ENCODE measurements around the gene AUNIP.
A peak's percentile ranks its signal among the peaks of the same experiment; 100 is the strongest.

AUNIP gene

DNA sequence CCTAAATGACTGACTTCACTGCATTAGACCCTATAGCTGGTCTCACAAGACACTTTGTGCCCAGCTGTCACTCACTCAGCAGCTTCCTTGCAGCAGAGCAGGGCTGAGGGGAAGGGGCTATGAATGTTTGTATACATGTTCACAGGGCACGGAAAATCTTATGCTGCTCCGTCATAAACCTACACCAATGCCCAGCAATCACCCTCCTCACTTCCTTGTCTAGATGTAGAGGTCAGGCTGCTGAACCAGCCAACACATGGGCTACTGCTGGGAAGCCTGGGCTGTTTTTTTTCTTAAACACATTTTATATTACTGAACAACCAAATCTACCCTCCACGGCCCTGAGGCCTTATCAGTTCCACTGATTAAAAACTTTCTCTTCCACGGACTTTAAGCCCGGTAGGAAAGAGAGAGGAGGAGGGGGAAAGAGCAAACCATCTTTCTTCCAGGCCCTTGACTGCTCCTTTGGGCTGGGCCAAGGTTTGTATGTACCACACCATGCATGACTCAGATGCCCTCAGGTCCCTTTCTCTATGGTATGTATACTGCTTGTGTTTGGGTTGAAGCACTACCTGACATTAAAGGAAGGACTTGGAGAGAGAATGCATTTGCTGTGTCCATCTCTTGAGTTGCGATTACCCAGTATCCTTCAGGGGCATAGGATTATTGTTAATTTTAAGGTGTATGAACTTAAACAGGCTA lies 26.8 kb downstream of the AUNIP start:
- no peak for DNase-seq (ENCODE audit: low read depth in 2 of 2, low spot score in 1 of 2)

DNA sequence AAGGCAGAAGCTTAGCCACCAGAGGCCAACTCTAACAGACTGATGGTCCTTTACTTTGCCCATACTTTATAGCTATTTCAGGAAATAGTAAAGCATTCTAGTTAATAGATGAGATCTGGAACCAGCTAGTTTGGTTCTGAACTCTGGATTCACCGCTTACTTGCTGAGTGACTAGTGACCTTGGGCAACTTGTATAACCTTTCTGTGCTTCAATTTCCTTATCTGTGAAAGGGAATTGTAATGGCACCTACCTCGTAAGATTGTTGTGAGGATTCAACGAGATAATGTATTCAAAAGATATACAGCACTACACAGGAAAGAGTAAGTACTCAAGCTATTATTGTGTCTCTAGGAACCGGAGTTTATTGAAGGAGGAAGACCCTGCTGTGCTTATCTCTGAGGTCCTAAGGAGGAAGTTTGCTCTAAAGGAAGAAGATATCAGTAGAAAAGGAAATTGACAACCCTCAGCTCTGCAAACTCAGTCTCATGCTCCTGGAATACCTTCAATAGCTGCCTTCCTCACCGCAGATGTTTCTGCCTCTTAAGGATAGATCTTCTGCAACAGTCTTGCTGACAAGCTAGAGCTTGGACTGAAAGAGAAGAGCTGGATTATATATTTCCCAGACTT lies 27.6 kb downstream of the AUNIP start:
- no peak for DNase-seq (ENCODE audit: low read depth in 2 of 2, low spot score in 1 of 2)

DNA sequence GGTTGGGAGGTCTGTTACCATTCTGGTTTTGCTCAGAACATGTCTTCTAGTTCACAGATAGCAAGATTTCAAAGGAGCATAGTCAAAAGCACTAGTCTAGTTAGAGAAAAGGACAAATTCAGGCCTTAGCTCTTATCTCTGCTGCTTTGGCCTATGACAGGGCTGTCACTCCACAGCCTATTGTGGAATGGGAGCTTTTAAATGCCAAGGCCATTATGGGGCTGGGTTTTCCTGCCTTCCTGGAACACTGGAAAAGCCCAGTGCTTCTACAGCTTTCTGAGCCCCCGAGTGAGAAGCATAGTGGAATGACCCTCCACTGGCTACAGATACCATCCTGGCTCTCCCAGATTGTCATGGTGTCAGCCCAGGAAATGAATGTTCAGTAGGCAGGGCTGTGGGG lies 30.2 kb downstream of the AUNIP start:
- DNase-seq (ENCODE audit: low read depth in 2 of 2, low spot score in 1 of 2) = no peak

DNA sequence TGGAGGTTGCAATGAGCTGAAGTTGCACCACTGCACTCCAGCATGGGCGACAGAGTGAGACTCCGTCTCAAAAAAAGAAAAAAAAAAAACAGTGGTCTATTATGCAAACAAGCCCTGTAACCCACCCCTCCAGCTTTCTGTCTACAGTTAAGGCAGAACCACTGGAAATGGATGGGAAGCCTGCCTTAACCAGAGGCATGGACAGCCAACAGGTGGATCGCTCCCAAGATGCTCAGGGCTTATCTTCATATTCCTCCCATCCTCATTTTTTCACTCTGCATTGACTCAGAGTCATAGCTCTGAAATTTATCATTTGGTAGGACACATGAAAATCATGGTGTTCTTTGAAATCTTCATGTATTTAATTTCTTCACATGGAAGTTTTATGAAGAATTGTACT lies 30.8 kb downstream of the AUNIP start:
- no peak for DNase-seq (ENCODE audit: low read depth in 2 of 2, low spot score in 1 of 2)

DNA sequence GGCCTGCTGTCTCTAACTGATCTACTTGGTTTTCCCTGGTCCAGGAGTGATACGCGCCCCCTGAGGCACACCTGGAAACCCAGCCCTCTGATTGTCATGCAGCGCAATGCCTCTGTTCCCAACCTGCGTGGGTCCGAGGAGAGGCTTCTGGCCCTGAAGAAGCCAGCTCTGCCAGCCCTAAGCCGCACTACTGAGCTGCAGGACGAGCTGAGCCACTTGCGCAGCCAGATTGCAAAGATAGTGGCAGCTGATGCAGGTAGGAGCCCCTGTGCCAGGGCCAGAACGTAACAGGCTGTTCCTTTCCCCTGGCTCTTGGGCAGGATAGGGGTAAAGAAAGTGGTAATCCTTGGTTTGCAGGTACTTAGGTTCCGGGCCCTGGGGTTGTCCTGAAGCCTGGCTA lies 32.7 kb downstream of the AUNIP start:
- no peak for DNase-seq (ENCODE audit: low read depth in 2 of 2, low spot score in 1 of 2)

DNA sequence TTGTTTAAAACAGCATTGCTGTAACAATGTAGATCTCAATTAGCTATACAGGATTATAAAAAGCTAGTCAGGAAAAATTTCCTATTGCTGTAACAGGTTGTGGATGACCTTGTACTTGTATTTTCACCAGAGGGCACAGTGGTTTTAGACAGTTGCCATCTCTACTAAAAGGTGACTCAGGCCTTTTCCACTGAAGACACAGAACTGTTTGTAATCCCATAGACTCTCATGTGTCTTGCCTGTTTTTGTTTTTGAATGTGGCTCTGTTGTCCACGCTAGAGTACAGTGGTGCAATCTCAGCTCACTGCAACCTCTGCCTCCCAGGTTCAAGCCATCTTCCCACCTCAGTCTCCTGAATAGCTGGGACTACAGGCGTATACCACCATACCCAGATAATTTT lies 33.7 kb downstream of the AUNIP start:
- DNase-seq (ENCODE audit: low read depth in 2 of 2, low spot score in 1 of 2) = no peak

DNA sequence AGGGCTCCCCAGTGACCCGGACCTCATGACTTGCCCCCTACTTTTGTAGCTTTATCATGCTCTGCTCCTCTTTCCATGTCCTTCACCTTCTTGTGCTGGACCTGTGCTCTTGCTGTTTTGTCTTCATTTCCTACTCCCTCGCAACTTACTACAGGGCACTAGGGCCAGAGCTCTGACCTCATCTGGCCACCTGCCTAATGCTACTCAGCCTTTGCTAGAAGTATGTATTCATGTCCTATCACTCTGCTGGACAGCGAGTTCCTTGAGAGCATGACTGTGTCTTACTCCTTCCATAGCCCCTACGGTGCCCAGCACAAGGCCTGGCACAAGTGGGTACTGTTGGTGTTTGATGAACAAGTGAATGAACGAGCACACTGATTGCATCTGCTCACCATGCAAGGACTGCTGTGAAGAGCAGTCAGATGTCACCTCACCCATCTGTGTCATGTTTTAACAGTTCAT lies 37.6 kb downstream of the AUNIP start:
- no peak for DNase-seq (ENCODE audit: low read depth in 2 of 2, low spot score in 1 of 2)

DNA sequence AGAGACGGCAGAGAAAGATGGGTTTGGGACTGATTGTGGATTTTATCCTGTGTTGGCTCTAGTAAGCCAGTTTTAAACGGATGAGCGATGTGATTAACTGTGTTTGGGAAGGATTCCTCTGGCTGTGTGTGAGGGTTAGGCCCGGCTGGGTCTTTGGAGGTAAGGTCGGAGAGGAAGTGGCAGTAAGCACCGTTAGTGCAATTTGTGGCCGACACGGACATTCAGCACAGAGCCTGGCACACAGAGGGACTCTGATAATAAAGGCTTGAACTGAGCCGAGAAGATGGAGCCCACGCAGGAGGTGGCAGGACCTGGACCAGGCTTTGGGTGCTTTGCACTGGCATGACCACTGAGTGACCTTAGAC lies 38.2 kb downstream of the AUNIP start:
- DNase-seq (ENCODE audit: low read depth in 2 of 2, low spot score in 1 of 2) = no peak

DNA sequence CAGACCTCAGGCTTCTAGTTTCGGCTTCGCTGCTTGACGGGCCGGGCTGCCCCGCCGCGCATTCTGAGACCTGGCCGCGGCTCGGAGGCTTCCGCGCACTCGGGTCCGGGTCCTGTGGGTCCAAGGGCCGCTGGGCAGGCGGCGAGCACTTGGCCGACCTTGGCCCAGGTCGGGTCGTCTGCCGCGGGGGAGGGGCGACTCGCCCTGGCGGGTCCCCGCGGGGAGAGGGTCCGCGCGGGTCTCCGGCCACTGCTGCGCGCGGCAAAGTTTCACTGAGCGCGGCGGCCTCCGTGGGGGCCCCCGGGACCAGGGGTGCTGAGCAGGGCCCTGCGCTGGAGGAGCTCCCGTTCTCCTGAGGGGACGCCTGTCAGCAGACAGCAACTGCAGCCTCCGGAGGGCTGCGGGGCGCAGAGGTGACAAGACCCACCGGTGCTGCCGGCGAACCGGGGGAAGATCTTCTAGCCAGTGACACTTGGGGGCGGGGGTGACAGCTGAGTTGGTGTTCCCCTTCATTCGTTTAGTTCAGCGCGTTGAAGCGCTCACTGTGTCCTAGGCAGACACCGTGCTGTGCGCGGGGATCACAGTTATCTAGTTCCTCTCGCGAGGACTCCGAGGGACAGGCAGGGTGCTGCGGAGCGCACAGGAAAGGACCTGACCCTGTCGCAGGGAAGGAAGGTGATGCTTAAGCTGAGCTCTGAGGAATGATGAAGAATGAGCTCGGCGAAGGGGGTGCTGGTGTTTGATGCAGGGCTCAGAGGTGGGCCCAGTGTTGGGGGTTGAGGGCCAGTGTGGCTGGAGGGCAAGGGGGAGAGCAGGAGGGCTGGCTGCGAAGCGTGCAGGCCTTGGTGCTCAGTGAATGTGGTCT lies 38.8 kb downstream of the AUNIP start:
- peak; percentile 47 to 48 for DNase-seq (ENCODE audit: low read depth in 2 of 2, low spot score in 1 of 2)

DNA sequence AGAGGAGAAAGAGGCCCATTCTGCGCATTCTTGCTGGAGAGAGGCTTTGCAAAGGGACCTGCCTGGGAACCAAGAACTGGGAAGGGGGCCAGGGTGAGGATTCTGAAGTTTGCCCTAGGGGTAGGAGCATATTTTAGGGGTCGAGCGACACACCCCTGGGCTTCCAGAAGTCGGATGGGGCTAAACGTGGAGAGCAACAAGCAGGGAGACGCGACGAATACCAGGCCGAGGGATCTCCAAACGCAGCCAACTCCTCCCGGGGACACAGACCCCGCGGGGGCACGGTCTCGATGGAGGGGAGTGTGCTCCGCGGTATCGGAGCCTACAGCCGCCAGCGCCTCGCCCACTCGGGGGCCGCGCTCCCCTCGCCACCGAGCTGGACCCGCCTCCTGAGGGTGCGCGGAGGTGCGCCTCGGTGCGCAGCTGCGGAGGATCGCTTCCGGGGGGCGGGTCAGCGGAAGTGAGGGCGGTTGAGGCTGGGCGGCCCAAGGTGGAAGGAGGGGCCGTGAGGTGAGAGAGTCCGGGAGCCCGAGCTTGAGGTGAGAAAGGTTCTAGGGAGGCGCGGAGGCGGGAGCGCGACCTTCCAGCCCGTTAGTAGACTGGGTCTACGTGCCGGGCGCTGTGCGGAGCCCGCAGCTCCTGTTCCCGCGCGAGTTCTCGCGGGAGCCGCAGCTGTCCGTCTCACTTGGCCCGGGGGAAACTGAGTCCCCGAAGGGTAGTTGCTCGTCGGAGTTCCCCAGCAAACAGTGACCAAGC lies 39.6 kb downstream of the AUNIP start, which contains the start of gene MTFR1L:
TSS of gene MTFR1L (plus strand) at position 464 of the 756 bp plus-strand sequence. CDS start 3,151 bp downstream, outside the sequence.
- DNase-seq (ENCODE audit: low read depth in 2 of 2, low spot score in 1 of 2) = peak; percentile 80 to 88

DNA sequence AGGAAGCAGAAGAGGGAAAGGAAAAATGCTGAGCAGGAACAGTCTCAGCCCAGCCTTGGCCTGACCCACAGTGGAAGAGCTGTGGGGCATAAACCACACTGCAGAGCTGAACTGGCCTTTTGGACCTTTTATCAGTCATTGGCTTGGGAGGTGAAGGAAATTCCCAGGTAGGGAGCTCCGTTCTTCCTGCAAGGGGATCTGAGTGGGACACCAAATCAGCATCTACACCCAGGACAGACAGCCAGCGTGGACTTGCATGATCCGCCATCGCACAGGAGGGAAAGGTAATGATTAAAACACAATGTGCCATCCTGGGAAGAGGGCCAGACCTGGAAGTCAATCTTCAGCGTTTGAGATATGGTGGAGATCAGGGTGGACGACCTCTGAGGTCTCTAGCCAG lies 40.7 kb downstream of the AUNIP start:
- DNase-seq (ENCODE audit: low read depth in 2 of 2, low spot score in 1 of 2) = no peak

DNA sequence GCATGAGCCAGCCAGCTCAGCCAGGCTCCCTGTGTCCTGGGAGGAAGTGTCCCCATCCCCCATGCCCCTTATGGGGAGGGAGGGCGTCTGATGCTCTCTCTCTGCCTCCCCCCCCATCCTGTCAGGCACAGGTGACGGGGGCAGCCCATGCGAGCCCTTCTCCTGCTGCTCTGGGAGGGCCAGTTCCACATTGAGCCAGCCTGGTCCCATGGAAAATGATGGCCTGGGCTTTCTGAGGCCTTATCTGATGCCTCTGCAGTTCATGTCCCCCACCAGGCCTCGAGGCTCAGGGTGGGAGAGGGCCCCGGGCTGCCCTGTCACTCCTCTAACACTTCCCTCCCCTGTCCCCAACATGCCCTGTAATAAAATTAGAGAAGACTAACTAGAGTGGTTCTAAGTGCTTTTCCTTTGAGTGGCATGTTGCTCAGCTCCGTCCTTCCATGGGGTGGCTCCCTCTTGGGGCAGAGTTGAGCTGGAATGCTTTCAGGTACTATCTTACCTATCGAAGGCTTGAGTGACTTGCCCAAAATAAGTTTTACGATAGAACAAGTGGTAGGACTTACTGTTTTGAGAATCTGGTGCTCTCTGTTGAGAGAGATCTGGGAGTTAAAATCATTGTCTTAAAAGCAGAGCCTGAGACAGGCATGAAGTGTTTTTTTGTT lies 41.3 kb downstream of the AUNIP start:
- DNase-seq (ENCODE audit: low read depth in 2 of 2, low spot score in 1 of 2) = no peak

DNA sequence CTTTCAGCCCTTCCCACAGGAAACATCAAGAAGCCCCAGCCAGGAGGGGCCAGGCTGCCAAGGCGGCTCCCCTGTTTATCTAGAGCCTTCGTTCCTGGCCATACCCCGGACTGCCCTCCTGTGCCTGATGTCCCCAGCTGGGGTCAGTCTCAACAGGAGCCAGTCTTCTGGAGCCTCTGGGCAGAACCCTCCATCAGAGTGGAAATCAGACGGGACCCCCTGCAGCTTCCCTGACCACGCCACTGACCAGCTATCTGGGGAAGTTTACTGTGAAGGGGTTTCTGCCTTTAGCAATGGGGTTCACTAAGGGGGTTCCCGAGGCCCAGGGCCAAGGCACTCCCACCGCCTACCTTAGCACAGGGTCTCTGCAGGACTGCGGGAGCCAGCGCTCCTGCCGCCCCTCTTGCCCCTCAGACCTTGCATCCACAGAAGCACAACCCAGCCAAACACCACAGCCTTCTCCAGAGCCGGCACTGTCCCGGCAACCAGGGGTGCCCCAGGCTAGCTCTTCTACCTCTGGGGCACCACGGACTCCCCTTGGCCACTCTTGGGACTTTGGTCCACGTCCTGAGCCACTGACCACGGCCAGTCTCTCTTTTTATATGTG lies 43.0 kb downstream of the AUNIP start:
- no peak for DNase-seq (ENCODE audit: low read depth in 2 of 2, low spot score in 1 of 2)

DNA sequence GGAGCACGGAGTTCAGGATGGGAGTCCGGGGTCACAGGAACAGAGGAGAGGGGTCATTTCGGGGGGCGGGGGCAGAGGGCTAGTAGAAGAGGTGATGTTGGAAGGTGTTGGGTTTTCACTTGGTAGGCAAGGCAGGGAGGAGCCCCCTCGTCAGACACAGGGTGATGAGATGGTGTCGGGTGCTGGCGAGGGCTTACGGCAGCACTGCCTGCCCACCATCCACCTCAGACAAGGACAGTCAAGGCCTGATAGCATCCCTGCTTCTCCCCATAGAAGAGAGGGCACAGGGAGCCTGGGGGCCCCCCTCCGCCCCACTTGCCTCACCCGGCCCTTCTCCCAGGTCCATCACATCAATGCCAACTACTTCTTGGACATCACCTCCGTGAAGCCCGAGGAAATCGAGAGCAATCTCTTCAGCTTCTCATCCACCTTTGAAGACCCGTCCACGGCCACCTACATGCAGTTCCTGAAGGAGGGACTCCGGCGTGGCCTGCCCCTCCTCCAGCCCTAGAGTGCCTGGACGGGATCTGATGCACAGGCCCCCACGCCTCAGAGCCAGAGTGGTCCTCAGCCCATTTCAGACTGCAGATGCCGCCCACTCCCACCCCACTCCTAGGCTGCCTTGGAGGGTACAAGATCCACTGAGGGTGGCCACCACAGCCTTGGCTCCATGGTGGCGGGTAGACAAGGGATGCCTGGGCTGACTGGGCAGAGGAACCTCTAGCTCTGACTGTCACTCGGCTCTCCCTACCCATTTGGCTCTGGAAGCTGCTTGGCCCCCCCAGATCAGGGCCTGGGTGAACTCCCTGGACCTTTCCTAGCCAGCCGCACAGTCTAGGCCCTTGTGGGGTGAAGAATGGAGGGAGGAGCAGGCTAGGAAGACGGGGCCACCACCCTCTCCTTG lies 43.8 kb downstream of the AUNIP start:
- DNase-seq (ENCODE audit: low read depth in 2 of 2, low spot score in 1 of 2) = no peak

DNA sequence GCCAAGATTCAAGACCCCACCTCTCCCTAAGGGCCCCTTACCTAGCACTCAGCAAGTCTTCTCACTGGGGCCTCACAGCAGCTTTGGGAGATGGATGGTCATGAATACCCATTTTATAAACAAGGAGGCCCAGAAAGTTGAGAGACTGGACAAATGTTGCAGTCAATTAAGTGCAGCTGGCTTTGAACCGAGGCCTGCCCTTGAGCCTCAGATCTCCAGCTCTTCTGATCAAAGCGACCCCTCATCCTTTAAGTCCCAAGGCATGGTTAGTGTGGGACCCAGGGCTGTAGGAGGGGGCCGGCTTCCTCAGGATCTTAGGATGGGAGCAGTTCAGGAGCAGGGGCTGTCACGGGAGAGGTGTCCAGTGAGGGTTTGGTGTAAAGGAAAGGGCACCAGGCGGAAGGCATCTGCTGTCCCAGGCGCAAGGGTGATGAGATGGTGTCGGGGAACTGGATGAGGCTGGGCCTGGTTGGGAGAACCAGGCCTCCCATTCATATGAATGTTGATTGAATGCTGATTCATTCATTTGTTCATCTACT lies 44.6 kb downstream of the AUNIP start:
- no peak for DNase-seq (ENCODE audit: low read depth in 2 of 2, low spot score in 1 of 2)

DNA sequence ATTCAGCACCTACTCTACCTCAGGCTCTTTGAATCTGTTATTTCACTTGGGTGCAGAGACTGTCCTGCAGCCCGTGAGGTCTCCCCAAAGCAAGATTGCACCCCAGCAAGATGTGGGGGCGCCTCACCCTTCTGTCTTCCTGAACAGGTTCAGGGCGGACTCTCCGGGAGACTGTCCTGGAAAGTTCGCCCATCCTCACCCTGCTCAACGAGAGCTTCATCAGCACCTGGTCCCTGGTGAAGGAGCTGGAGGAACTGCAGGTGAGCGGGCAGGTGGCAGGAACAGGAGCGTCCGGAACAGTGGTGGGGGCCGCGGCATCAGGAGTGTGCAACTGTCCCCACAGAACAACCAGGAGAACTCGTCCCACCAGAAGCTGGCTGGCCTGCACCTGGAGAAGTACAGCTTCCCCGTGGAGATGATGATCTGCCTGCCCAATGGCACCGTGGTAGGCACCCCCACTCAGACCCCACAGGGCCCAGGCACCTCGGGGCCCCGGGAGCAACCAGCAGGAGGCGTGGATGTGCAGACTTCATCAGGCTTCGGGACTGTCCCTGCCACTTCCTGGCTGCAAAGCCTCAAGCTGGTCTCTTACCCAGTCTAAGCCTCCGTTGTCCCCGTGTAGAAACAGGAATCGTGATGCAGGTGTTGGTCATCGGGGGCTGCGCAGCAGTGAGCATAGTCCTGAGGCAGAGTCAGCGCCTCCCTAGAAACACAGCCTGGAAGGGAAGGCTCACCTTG lies 45.4 kb downstream of the AUNIP start:
- DNase-seq (ENCODE audit: low read depth in 2 of 2, low spot score in 1 of 2) = no peak

DNA sequence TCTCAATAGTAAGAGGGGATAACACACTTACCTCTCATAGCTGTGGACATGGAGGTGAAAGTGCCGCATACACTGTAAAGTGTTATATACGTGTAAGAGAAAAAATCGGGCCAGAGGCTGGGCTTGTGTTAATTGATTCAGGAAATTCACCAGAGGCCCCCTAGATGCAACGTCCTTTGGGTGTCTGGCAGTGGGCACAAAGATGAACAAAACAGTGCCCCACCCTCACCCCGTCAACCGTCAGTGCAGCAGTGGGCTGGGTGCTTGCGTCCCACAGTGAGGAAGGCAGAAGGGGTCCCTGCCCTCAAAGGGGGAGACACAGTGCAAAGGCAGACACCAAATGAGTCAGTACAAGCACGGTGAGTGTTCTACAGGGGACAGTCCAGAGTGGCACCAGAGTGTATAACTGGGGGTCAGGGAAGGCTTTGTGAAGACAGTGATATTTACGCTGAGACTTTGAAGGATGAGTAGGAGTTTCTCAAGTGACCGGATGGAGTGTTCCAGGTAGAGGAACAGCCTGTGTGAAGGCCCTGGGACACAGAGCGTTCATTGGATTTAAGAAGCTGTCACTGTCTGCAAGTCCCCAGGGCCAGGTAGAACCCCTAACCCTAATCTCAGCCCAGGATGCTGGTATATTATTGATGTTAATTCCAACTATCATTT lies 46.1 kb downstream of the AUNIP start:
- DNase-seq (ENCODE audit: low read depth in 2 of 2, low spot score in 1 of 2) = no peak
